ENCODE data around the gene ABHD18.
"Not testable (repeated sequence)": the region's sequence is repeated elsewhere in the genome, so short reads cannot be mapped to it uniquely, and the experiment has no call there.

ABHD18 gene

GRCh38 chr4:127993151-127993550 is 27.9 kb downstream of the ABHD18 start:
- DNase-seq (ENCODE audit: low spot score): no peak

DNA sequence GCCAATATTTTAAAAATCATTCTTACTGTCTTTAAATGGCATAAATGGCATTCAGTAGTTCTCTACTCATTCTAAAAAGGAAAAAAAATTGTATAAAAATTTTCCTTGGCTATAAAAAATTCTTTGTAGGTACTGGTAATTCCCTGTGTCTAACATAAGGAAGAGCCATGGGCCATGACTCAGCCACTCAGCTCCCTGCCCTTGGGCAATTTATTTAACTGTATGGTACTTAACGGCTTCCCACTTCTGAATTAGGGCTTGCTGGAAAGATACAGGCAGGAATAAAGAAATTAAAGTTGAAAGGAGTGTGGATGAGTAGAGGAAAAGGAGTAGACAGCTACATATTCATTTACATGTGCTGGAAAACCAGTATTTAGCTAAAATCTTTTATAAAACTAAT is 30.6 kb downstream of the ABHD18 start:
- no peak for DNase-seq (ENCODE audit: low spot score)

- DNase-seq (ENCODE audit: low spot score): not testable (repeated sequence)
Observed at GRCh38 chr4:127996521-127996920, 31.3 kb downstream of the ABHD18 start.

- no peak for DNase-seq (ENCODE audit: low spot score)
Observed at GRCh38 chr4:127997534-127998388, 32.6 kb downstream of the ABHD18 start.

GRCh38 chr4:128006592-128006991 is 41.4 kb downstream of the ABHD18 start:
- DNase-seq (ENCODE audit: low spot score): no peak

DNA sequence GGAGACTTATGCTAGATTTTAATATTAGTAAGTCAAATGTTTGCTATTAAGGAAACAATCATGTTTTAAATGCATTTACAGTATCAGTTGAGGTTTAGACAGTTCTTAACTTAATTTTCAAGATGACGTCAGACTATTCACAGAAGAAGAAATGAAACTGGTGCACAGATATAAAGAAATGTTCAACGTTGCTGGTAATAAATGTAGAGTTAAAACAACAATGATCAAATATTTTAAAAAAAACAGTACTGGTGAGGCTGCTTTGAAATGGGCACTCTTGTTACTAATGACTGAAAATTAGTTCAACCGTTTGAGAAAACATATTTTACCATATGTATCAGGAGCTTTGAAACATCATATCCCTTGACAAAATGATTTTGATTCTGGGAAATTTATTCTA is 44.2 kb downstream of the ABHD18 start:
- DNase-seq (ENCODE audit: low spot score): no peak

- DNase-seq (ENCODE audit: low spot score): no peak
Observed at GRCh38 chr4:128025319-128025718, 60.1 kb downstream of the ABHD18 start.

- DNase-seq (ENCODE audit: low spot score): no peak
Observed at GRCh38 chr4:128029907-128030306, 64.7 kb downstream of the ABHD18 start.

DNA sequence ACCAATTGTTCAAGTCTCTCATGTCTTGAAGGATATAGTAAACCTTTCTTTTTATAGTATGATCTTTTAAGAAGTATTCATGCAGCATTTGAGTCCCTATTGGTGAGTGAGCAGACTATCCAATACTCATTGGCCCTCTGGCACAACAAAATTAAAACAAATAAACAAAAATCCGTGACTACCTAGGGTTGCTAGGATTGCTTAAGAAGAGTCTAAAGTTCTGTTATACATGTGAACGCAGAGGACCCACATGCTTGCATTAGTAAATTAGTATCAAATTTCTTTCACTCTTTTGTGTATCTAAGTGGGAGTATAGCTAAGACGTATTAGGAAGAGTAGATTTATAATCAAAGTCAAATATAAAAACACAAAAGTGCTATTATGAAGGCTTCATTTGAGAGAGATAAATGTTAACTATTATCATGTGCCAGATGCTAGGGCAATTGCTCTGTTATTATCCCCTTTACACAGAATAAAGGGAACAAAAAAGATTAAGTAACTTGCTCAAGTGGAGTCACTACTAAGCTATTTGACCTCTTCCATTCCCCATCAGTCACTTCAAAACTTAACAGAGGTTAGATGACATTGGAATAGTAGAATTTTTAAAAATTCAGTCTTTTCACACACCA is 66.7 kb downstream of the ABHD18 start:
- DNase-seq (ENCODE audit: low spot score): no peak

- DNase-seq (ENCODE audit: low spot score): no peak
Observed at GRCh38 chr4:128039568-128039967, 74.4 kb downstream of the ABHD18 start.

GRCh38 chr4:128047019-128047418 is 81.8 kb downstream of the ABHD18 start:
- not testable (repeated sequence) for DNase-seq (ENCODE audit: low spot score)

- not testable (repeated sequence) for DNase-seq (ENCODE audit: low spot score)
Observed at GRCh38 chr4:128047514-128047913, 82.3 kb downstream of the ABHD18 start.

DNA sequence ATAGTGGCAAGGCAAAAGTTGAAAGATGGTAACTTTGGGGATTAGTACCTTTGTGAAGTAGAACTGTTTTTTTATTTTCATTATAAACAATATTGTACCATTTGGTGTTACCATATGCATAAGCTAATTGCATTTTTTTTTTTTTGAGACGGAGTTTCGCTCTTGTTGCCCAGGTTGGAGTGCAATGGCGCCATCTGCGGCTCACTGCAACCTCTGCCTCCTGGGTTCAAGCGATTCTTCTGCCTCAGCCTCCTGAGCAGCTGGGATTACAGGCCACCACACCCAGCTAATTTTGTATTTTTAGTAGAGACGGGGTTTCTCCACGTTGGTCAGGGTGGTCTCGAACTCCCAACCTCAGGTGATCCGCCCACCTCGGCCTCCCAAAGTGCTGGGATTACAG is 86.0 kb downstream of the ABHD18 start:
- DNase-seq (ENCODE audit: low spot score): not testable (repeated sequence)

GRCh38 chr4:128054907-128055306 is 89.7 kb downstream of the ABHD18 start:
- not testable (repeated sequence) for DNase-seq (ENCODE audit: low spot score)

- DNase-seq (ENCODE audit: low spot score): not testable (repeated sequence)
Observed at GRCh38 chr4:128055441-128056206, 90.4 kb downstream of the ABHD18 start.

- DNase-seq (ENCODE audit: low spot score): no peak
Observed at GRCh38 chr4:128056396-128056795, 91.2 kb downstream of the ABHD18 start.

DNA sequence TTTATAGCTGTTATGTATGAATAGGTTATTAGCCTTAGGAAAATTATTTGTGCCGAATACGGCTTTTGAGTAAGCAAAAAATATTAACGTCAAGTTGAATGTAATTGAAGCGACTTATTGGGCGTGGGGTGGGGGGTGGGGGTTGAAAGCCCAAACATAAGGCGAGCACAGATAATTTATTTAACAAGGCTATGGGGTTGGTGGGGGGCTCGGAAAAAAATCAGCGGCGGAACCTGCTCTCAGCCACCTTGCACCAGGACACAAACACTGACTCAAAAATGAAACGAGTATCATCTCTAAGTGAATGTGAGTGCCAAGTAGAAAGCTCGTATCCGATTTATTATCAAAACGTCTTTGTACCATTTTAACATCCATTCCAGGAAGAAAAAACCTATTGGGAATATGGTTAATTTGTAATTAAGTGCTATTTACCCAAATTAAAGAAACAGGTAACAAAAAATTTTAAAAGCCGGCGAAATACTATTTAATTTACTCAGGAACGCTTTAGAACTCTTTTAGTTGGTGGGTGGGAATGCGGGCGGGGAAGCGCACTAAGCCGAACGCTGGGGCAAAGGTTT is 95.0 kb downstream of the ABHD18 start:
- peak; percentile 32 for DNase-seq (ENCODE audit: low spot score)

DNA sequence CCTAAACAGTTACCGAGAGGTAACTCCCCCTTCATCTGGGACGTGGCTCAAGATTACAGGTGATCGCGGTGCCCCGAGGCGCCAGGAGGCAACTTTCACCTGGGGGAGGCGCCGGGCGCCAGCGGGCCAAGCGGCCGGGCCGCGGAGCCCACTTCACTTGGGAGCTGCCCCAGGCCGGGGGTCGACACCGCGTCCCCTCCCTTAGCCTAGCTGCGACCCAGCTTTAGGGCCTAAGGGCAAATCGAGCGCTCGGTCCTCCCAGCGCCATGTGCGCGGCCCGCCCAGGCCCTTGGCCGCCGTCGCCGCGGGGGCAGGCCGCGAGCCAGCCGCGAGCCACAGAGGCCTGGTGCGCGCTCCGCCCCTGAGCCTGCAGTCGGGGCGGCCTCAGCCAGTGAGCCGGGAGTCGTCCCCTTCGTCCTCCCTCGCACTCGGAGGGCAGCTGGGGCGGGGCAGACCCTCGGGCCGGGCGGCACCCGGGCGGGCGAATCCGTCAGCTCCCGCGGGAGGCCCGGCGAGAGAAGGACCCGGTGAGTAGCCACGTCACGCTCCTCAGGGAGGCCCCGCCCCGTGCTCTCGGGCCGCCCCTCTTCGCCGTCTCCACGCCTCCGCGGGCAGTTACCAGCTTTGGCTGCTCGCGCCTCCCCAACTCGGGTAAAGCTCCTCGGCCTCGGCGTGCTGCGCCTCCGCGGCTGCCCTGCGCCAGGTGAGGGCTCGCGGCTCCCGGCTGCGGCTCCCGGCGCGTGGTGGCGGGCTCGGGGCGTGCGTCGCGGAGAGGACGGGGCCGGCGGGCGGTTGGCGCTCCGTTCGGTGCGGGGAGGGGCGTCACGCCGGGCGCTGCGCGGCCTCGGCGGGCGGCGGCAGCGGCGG is 95.7 kb downstream of the ABHD18 start, which contains the start of gene LARP1B:
Gene LARP1B (plus strand): TSS at position 614 of the 867 bp plus-strand sequence. CDS start 13,640 bp downstream, outside the sequence.
- peak; percentile 88 for DNase-seq (ENCODE audit: low spot score)

DNA sequence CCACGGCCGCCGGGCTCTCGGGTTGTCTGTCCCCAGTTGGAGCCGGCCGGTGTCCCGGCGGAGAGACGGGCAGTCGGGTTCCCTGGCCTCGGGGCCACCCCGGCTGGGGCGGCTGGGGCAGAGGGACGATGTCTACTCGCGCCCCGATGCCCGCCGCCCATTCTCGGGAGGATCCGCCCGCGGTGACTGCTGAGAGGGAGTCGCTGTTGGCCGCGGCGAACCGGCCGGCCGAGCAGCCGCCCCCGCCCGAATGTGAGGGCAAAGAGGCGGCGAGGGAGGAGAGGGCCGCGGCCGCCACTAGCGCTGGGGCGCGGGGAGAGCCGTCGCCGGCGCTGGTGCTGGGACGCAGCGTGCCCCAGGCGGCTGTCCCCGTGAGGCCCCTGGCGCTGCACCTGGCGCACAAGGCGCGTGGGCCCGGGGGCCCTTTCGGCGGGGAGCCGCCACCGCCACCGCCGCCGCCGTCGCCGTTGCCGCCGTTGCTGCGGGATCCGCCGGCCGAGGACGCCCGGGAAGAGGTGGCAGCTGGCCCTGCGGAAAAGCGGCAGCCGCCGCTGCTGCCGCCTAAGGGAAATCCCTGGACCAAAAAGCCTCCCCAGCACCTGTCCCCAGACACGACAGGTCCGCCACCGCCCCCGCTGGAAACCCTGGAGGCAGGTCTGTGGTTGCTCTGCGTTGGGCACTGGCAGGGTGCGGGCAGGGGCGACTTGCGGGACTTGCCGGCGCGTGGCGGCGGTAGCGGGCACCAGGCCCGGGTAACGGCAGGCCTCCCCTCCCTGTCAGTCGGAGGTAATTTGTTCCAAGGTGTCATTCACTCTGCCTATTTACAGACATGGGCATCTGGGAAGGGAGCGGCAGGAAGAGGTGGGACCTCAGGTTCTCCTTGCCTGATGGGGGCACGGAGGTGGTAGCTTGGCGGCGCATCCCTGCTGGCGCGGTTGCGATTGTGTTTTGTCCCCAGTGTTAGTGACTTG is 96.6 kb downstream of the ABHD18 start:
- peak; percentile 58 for DNase-seq (ENCODE audit: low spot score)

DNA sequence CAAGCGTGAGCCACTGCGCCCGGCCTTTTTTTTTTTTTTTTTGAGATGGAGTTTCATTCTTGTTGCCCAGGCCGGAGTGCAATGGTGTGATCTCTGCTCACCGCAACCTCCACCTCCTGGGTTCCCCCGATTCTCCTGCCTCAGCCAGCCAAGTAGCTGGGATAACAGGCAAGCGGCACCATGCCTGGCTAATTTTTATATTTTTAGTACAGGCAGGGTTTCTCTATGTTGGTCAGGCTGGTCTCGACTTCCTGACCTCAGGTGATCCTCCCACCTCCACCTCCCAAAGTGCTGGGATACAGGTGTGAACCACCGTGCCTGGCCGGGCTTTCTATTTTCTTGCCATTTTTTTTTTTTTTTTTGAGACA is 101.2 kb downstream of the ABHD18 start:
- DNase-seq (ENCODE audit: low spot score): not testable (repeated sequence)

All from pons (tissue), 1 donor.